Measurements from ENCODE around the gene ADRA2C. TPM values are rescaled to one million over a fixed set of nuclear protein-coding genes. Genes with fewer than 3 reads are reported as not detected.

ADRA2C gene
- total and polyA plus RNA-seq, 2 of the 13 experiments (the other 11 are each of a cell fraction or from before 2014, with no cell fraction given): 15.4 to 69.7 TPM

- in situ Hi-C loops (cut with HindIII; ENCODE audit: extremely low pct_ligation_motif_present, low pct_unique_long_range_greater_than_20kb): no loop called here
- no peak for DNase-seq (ENCODE audit: low spot score)
Observed at GRCh38 chr4:3809028-3809427, 42.8 kb downstream of the ADRA2C start.

GRCh38 chr4:3809451-3810110 lies 43.4 kb downstream of the ADRA2C start:
- ChIA-PET CTCF (ENCODE audit: low intra/inter-chr PET ratio, low total read pairs) (no interaction called here), POLR2A (interaction anchor here (0.6 to 1.5 kb wide), 2 partner anchors 18 to 21 kb away, joined by 3 to 4 read pairs; no protein-coding TSS in a partner anchor)
- Histone ChIP-seq H3K9ac (ENCODE audit: insufficient read depth, low read depth, low read length) (no peak overlapping the region), H3K9me3 (ENCODE audit: low read length) (no peaks in the 10 kb centered on the region), H3K27ac (ENCODE audit: extremely low read length, insufficient read depth, low read length) (no peak overlapping the region), H2AFZ (ENCODE audit: low read length) (no peak overlapping the region), H3K4me3 (replicated peaks in 1 of 3; ENCODE audit: insufficient read depth in 1 of 3, low read depth in 2 of 3, low read length in 3 of 3) (no peak overlapping the region), H3K4me2 (ENCODE audit: low read depth, low read length) (no peak overlapping the region), H3K79me2 (ENCODE audit: insufficient read depth, low read length) (no peaks in the 10 kb centered on the region), H3K4me1 (ENCODE audit: insufficient read depth, low read length) (peaks cover 43% of the 10 kb centered on the region), H3K36me3 (replicated peaks in 1 of 2; ENCODE audit: control insufficient read depth in 1 of 2, insufficient read depth in 2 of 2, low read length in 2 of 2) (no peaks in the 10 kb centered on the region), H4K20me1 (ENCODE audit: insufficient read depth, low read length) (no peaks in the 10 kb centered on the region), H3K27me3 (ENCODE audit: control insufficient read depth in 1 of 2, insufficient read depth in 2 of 2, low read length in 2 of 2) (peaks cover 0 to 2% of the 10 kb centered on the region in 2 experiments; a peak in 2 of 5 replicates)
- intact Hi-C loops (cut with micrococcal nuclease; ENCODE audit: unreplicated experiment) (no loop called here), in situ Hi-C loops (cut with HindIII; ENCODE audit: extremely low pct_ligation_motif_present, low pct_unique_long_range_greater_than_20kb) (no loop called here)
- no peak for FAIRE-seq
- ATAC-seq: peak; percentile 22; the same call in 1 of the 3 replicates
- 69% methylated on average over 15 of the region's 18 CpGs for WGBS (ENCODE audit: low lambda C conversion rate)
- no TSS peak for BruUV-seq (replicated peaks)
- DNase-seq (ENCODE audit: low spot score): no peak
- TF ChIP-seq RCOR2 (CRISPR knock-in tag; IDR thresholded peaks at IDR 0.05): no peak
- no peak for TF ChIP-seq MYNN (CRISPR knock-in tag; IDR thresholded peaks at IDR 0.05; ENCODE audit: low read depth)
- no peak for TF ChIP-seq SYNCRIP (IDR thresholded peaks at IDR 0.05; ENCODE audit: insufficient read depth, low read depth, low read length)
- TF ChIP-seq KLF9 (CRISPR knock-in tag; IDR thresholded peaks at IDR 0.05; ENCODE audit: low read depth): no peak
- no peak for TF ChIP-seq ZNF597 (CRISPR knock-in tag; IDR thresholded peaks at IDR 0.05)
- no peak for TF ChIP-seq ATF3 (CRISPR knock-in tag; IDR thresholded peaks at IDR 0.05)
- TF ChIP-seq ZBTB1 (CRISPR knock-in tag; IDR thresholded peaks at IDR 0.05; ENCODE audit: borderline replicate concordance): no peak
- TF ChIP-seq CREB3 (CRISPR knock-in tag; IDR thresholded peaks at IDR 0.05): no peak
- TF ChIP-seq MXD4 (CRISPR knock-in tag; IDR thresholded peaks at IDR 0.05): no peak
- TF ChIP-seq SKI (IDR thresholded peaks at IDR 0.05; ENCODE audit: partially characterized antibody): no peak
- no peak for TF ChIP-seq KAT8 (CRISPR knock-in tag; IDR thresholded peaks at IDR 0.05)
- no peak for TF ChIP-seq ARHGAP35 (CRISPR knock-in tag; IDR thresholded peaks at IDR 0.05; ENCODE audit: borderline replicate concordance)
- TF ChIP-seq DMAP1 (CRISPR knock-in tag; IDR thresholded peaks at IDR 0.05): no peak

More at GRCh38 chr4:3809028-3809427, 42.8 kb downstream of the ADRA2C start:
- no peak overlapping the region for H3K27ac ChIP-seq (ENCODE audit: extremely low read length, insufficient read depth, low read length)
- no peaks in the 10 kb centered on the region for H3K9me3 ChIP-seq (ENCODE audit: low read length)
- no peak overlapping the region for H3K4me3 ChIP-seq (replicated peaks in 1 of 3; ENCODE audit: insufficient read depth in 1 of 3, low read depth in 2 of 3, low read length in 3 of 3)
- no peak overlapping the region for H3K9ac ChIP-seq (ENCODE audit: insufficient read depth, low read depth, low read length)
- FAIRE-seq (no peak), ATAC-seq (no peak)
- peaks cover 48% of the 10 kb centered on the region for H3K4me1 ChIP-seq (ENCODE audit: insufficient read depth, low read length)
- H3K4me2 ChIP-seq (ENCODE audit: low read depth, low read length): no peak overlapping the region
- H3K79me2 ChIP-seq (ENCODE audit: insufficient read depth, low read length): no peaks in the 10 kb centered on the region
- POLR2A ChIA-PET: interaction anchor here (1.5 kb wide), 1 partner anchor 21 kb away, joined by 4 read pairs; no protein-coding TSS in a partner anchor
- no peaks in the 10 kb centered on the region for H3K36me3 ChIP-seq (replicated peaks in 1 of 2; ENCODE audit: control insufficient read depth in 1 of 2, insufficient read depth in 2 of 2, low read length in 2 of 2)
- peaks cover 0 to 2% of the 10 kb centered on the region in 2 experiments; a peak in 2 of 5 replicates for H3K27me3 ChIP-seq (ENCODE audit: control insufficient read depth in 1 of 2, insufficient read depth in 2 of 2, low read length in 2 of 2)
- TF ChIP-seq ZNF382 (CRISPR knock-in tag; IDR thresholded peaks at IDR 0.05; ENCODE audit: borderline replicate concordance): no peak
- no peak for TF ChIP-seq ZFX (CRISPR knock-in tag; IDR thresholded peaks at IDR 0.05; ENCODE audit: low read depth)
- TF ChIP-seq NR2F1 (CRISPR knock-in tag; IDR thresholded peaks at IDR 0.05): no peak
- no peak for TF ChIP-seq RNF2 (conservative IDR thresholded peaks at IDR 0.05; ENCODE audit: low read depth)
- TF ChIP-seq NCOA5 (CRISPR knock-in tag; IDR thresholded peaks at IDR 0.05): no peak
- no peak for TF ChIP-seq NFE2L2 (IDR thresholded peaks at IDR 0.05; ENCODE audit: low read length)
- no peak for TF ChIP-seq ZSCAN9 (CRISPR knock-in tag; IDR thresholded peaks at IDR 0.05; ENCODE audit: borderline replicate concordance)
- no peak for TF ChIP-seq IRF2 (CRISPR knock-in tag; IDR thresholded peaks at IDR 0.05)
- TF ChIP-seq ZNF24 (IDR thresholded peaks at IDR 0.05): no peak
- TF ChIP-seq ZNF44 (CRISPR knock-in tag; IDR thresholded peaks at IDR 0.05): no peak
- TF ChIP-seq KDM5B (CRISPR knock-in tag; IDR thresholded peaks at IDR 0.05; ENCODE audit: borderline replicate concordance): no peak
- TF ChIP-seq ZNF616 (CRISPR knock-in tag; IDR thresholded peaks at IDR 0.05; ENCODE audit: low read depth): no peak
- CTCF ChIA-PET (ENCODE audit: low intra/inter-chr PET ratio, low total read pairs): no interaction called here
- H4K20me1 ChIP-seq (ENCODE audit: insufficient read depth, low read length): no peaks in the 10 kb centered on the region
- H2AFZ ChIP-seq (ENCODE audit: low read length): no peak overlapping the region
- intact Hi-C loops (cut with micrococcal nuclease; ENCODE audit: unreplicated experiment): no loop called here
- WGBS (ENCODE audit: low lambda C conversion rate): 89% methylated on average over 27 of the region's 29 CpGs
- BruUV-seq (replicated peaks): no TSS peak

All from HepG2 (cell line).